HepG2 (cell line): ENCODE data around the gene GDF9. TPM values are rescaled to one million over a fixed set of nuclear protein-coding genes. Genes with fewer than 3 reads are reported as not detected.

Experiments
- ATAC-seq: fragments of 200-7000 bp; cut with Tn5 transposase; 3 replicates; pipeline ENCODE4 v1.9.1; 2020; ENCODE audit warnings: mild to moderate bottlenecking, moderate library complexity
- BruUV-seq: library from RNA; stranded (reverse); fragments of 400-500 nt; replicated peaks from 2 replicates; lab custom pipeline; 2021; lab: Mats Ljungman, UMichigan
- CTCF ChIA-PET: fragments of 300-600 bp; formaldehyde crosslinking; extraction: SDS; loops from one replicate; lab custom pipeline; 2021; ENCODE audit warnings: low total read pairs, inconsistent platforms, low intra/inter-chr PET ratio; lab: Yijun Ruan, JAX
- POLR2A ChIA-PET: fragments of 350-600 bp; sonication (Branson Sonifier 250); formaldehyde crosslinking; loops from one replicate; lab custom pipeline; 2020; ENCODE audit warnings: antibody characterized with exemption, inconsistent platforms; lab: Yijun Ruan, JAX
- DNase-seq: peaks from one replicate; pipeline ENCODE4 v3.0.0-alpha.2; 2015; ENCODE audit warnings: low spot score
- FAIRE-seq: peaks from 3 replicates; lab custom pipeline; 2011; peaks lifted over from hg19 to GRCh38; lab: Jason Lieb, UNC
- H2AFZ ChIP-seq: one replicate; pipeline ENCODE4 v1.6.1; 2011; ENCODE audit warnings: low read length, inconsistent platforms
- H3K27ac ChIP-seq: fragments of 300-600 bp; 3 replicates; pipeline ENCODE4 v1.8.0; 2011; ENCODE audit warnings: mixed run types, mild to moderate bottlenecking, mixed read lengths, low read length, inconsistent platforms; ENCODE audit not compliant: insufficient read depth; ENCODE audit errors: extremely low read length
- H3K27me3 ChIP-seq, 2 experiments: fragments of 200-600 bp in 1 of 2; 2 replicates in 1 of 2; 3 replicates in 1 of 2; pipeline versions ENCODE4 v1.6.0 to v1.8.0; 2011; ENCODE audit warnings: low read length in 2 of 2, mild to moderate bottlenecking in 2 of 2, moderate library complexity in 2 of 2, inconsistent platforms in 1 of 2; ENCODE audit not compliant: insufficient read depth in 2 of 2, control insufficient read depth in 1 of 2
- H3K36me3 ChIP-seq, 2 experiments: fragments of 200-600 bp in 1 of 2; replicated peaks in 1 of 2; 2 replicates in 1 of 2; 3 replicates in 1 of 2; pipeline versions ENCODE4 v1.5.1 to v1.8.0; 2011; ENCODE audit warnings: low read length in 2 of 2, inconsistent platforms in 1 of 2; ENCODE audit not compliant: insufficient read depth in 2 of 2, control insufficient read depth in 1 of 2
- H3K4me1 ChIP-seq: 2 replicates; pipeline ENCODE4 v1.5.1; 2012; ENCODE audit warnings: low read length, inconsistent platforms; ENCODE audit not compliant: insufficient read depth
- H3K4me2 ChIP-seq: 2 replicates; pipeline ENCODE4 v1.6.0; 2011; ENCODE audit warnings: low read depth, low read length, inconsistent platforms
- H3K4me3 ChIP-seq, 3 experiments: fragments of 200-600 bp in 1 of 3; sonication (generic), shearing (Covaris generic) in 1 of 3; replicated peaks in 1 of 3; 2 replicates each; pipeline ENCODE4 v1.5.1; 2011 to 2016; ENCODE audit warnings: low read length in 3 of 3, inconsistent platforms in 2 of 3, low read depth in 2 of 3, mild to moderate bottlenecking in 2 of 3, control low read depth in 1 of 3, mixed read lengths in 1 of 3; ENCODE audit not compliant: insufficient read depth in 1 of 3
- H3K79me2 ChIP-seq: one replicate; pipeline ENCODE4 v1.6.1; 2011; ENCODE audit warnings: low read length, inconsistent platforms; ENCODE audit not compliant: insufficient read depth
- H3K9ac ChIP-seq: 2 replicates; pipeline ENCODE4 v1.6.0; 2011; ENCODE audit warnings: mild to moderate bottlenecking, low read depth, low read length, inconsistent platforms; ENCODE audit not compliant: insufficient read depth
- H3K9me3 ChIP-seq: 2 replicates; pipeline ENCODE4 v1.5.1; 2012; ENCODE audit warnings: mild to moderate bottlenecking, low read length
- H4K20me1 ChIP-seq: 2 replicates; pipeline ENCODE4 v1.6.0; 2011; ENCODE audit warnings: inconsistent platforms, mild to moderate bottlenecking, low read length, moderate library complexity; ENCODE audit not compliant: insufficient read depth
- AGO1 ChIP-seq: fragments of 200-400 bp; formaldehyde crosslinking; IDR thresholded peaks from 2 replicates; pipeline ENCODE4 v1.6.1; 2017; ENCODE audit warnings: mild to moderate bottlenecking, low read depth, low read length, moderate library complexity; ENCODE audit not compliant: poor library complexity, severe bottlenecking
- BATF2 ChIP-seq: sonication (generic); formaldehyde crosslinking; IDR thresholded peaks from 2 replicates; pipeline ENCODE4 v1.8.0; 2022; ENCODE audit warnings: mild to moderate bottlenecking, missing genetic modification reagents, moderate library complexity
- ELF4 ChIP-seq: sonication (generic); formaldehyde crosslinking; IDR thresholded peaks from 2 replicates; pipeline ENCODE4 v1.5.0; 2020; ENCODE audit warnings: missing genetic modification reagents, mild to moderate bottlenecking, moderate library complexity, borderline replicate concordance
- KDM4B ChIP-seq: sonication (generic); formaldehyde crosslinking; IDR thresholded peaks from 2 replicates; pipeline ENCODE4 v1.4.0; 2020; ENCODE audit warnings: missing genetic modification reagents
- NAIF1 ChIP-seq: sonication (generic); formaldehyde crosslinking; IDR thresholded peaks from 2 replicates; pipeline ENCODE4 v1.5.0; 2020; ENCODE audit warnings: mild to moderate bottlenecking, missing genetic modification reagents, borderline replicate concordance
- PHF21A ChIP-seq: sonication (generic); formaldehyde crosslinking; IDR thresholded peaks from 2 replicates; pipeline ENCODE4 v1.5.0; 2020; ENCODE audit warnings: mild to moderate bottlenecking, missing genetic modification reagents
- ZNF724P ChIP-seq: sonication (generic); formaldehyde crosslinking; IDR thresholded peaks from 2 replicates; pipeline ENCODE4 v1.8.0; 2022; ENCODE audit warnings: missing genetic modification reagents, borderline replicate concordance
- ZNF781 ChIP-seq: sonication (generic); formaldehyde crosslinking; IDR thresholded peaks from 2 replicates; pipeline ENCODE4 v1.5.1; 2020; ENCODE audit warnings: borderline replicate concordance, mild to moderate bottlenecking, missing genetic modification reagents; ENCODE audit errors: not compliant biosample characterization
- WGBS: methylation state at CpG from one replicate; pipeline ENCODE4 v1.1.6; 2017; ENCODE audit warnings: low lambda C conversion rate; 5-methylcytosine and 5-hydroxymethylcytosine counted together
- in situ Hi-C: cut with HindIII; loops from 2 replicates; pipeline ENCODE4 v1.10.0; 2017; ENCODE audit warnings: low pct_unique_long_range_greater_than_20kb; ENCODE audit not compliant: extremely low pct_ligation_motif_present
- intact Hi-C: fragments of 100-400 bp; cut with micrococcal nuclease; formaldehyde crosslinking; loops from one replicate; pipeline ENCODE4 v1.10.0; 2022; ENCODE audit not compliant: unreplicated experiment
- polyA plus RNA-seq, 8 experiments: library from polyadenylated mRNA; depleted of rRNA in 3 of 8; stranded (reverse) in 7 of 8; unstranded in 1 of 8; fragments of >200 nt; fragmentation: Illumina TruSeq in 4 of 8; extraction: Trizol in 4 of 8; gene quantifications; 2 replicates each; pipeline versions ENCODE4 v1.2.1 to v1.2.3, GENCODE V29; 2011 to 2016; ENCODE audit warnings: low read depth in 4 of 8, missing spikeins in 1 of 8, mixed read lengths in 1 of 8; ENCODE audit not compliant: insufficient read depth in 1 of 8
- total RNA-seq, 5 experiments: library from RNA; depleted of rRNA; stranded (reverse); fragments of >200 nt; fragmentation: Illumina TruSeq; extraction: Trizol; gene quantifications; 2 replicates each; pipeline ENCODE4 v1.2.3, GENCODE V29; 2016; ENCODE audit warnings: low read depth in 1 of 5
- TF ChIP-seq, protein P1 (sequence below): fragments of 450-650 bp; IDR thresholded peaks from 2 replicates; pipeline ENCODE4 v1.6.1; 2017; ENCODE audit warnings: mild to moderate bottlenecking
- TF ChIP-seq, protein P2 (sequence below): sonication (generic); formaldehyde crosslinking; IDR thresholded peaks from 2 replicates; pipeline ENCODE4 v1.4.0; 2020; ENCODE audit warnings: missing genetic modification reagents
- TF ChIP-seq, protein P3 (sequence below): sonication (generic); formaldehyde crosslinking; IDR thresholded peaks from 2 replicates; pipeline ENCODE4 v1.4.0; 2020; ENCODE audit warnings: missing genetic modification reagents

GDF9 gene
- total and polyA plus RNA-seq, 2 of the 13 experiments (the other 11 are each of a cell fraction or from before 2014, with no cell fraction given): 0.33 to 0.38 TPM

DNA sequence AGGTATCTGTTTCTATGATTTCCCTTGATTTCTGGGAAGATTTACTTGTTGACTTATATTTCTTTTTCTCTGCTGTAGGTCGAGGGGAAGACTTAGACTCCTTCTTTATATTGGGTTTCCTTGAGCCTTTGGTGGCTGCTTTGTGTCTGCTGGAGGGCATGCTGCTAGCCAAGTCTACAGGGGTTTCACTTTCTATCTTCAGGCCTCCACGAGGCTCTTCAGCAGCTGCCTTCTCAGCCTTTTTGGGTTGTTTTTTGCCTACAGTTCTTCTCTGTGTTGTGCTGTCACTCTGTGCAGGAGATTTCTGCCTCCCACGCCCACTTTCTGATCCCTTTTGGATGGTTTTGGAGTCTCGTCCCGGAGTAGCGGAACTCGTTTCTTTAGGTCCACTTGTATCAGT, 30.4 kb upstream of the GDF9 start (continued):
- TF ChIP-seq, protein P1, sequence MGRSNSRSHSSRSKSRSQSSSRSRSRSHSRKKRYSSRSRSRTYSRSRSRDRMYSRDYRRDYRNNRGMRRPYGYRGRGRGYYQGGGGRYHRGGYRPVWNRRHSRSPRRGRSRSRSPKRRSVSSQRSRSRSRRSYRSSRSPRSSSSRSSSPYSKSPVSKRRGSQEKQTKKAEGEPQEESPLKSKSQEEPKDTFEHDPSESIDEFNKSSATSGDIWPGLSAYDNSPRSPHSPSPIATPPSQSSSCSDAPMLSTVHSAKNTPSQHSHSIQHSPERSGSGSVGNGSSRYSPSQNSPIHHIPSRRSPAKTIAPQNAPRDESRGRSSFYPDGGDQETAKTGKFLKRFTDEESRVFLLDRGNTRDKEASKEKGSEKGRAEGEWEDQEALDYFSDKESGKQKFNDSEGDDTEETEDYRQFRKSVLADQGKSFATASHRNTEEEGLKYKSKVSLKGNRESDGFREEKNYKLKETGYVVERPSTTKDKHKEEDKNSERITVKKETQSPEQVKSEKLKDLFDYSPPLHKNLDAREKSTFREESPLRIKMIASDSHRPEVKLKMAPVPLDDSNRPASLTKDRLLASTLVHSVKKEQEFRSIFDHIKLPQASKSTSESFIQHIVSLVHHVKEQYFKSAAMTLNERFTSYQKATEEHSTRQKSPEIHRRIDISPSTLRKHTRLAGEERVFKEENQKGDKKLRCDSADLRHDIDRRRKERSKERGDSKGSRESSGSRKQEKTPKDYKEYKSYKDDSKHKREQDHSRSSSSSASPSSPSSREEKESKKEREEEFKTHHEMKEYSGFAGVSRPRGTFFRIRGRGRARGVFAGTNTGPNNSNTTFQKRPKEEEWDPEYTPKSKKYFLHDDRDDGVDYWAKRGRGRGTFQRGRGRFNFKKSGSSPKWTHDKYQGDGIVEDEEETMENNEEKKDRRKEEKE: no peak
- no peak for TF ChIP-seq ELF4 (CRISPR knock-in tag)
- TF ChIP-seq AGO1: no peak
- no peak for TF ChIP-seq PHF21A (CRISPR knock-in tag)
- no peak for TF ChIP-seq ZNF724P (CRISPR knock-in tag)
- no peak for TF ChIP-seq KDM4B
- no peak for TF ChIP-seq NAIF1 (CRISPR knock-in tag)

- DNase-seq: no peak
- CTCF ChIA-PET: no interaction called here
- no peak for ATAC-seq
Measured at GRCh38 chr5:132895719-132896305, 29.5 kb upstream of the GDF9 start.

More at GRCh38 chr5:132895719-132896305, 29.5 kb upstream of the GDF9 start:
- H3K4me1 ChIP-seq: no peaks in the 10 kb centered on the region
- no peak for FAIRE-seq
- H4K20me1 ChIP-seq: no peaks in the 10 kb centered on the region
- POLR2A ChIA-PET: no interaction called here
- intact Hi-C loops (no loop called here), in situ Hi-C loops (no loop called here)
- no peaks in the 10 kb centered on the region for H3K27me3 ChIP-seq
- no peaks in the 10 kb centered on the region for H3K9me3 ChIP-seq
- WGBS: 100% methylated on average over 4 of the region's 4 CpGs
- H3K9ac ChIP-seq: no peak overlapping the region
- no peak overlapping the region for H3K4me3 ChIP-seq
- peaks cover 18 to 75% of the 10 kb centered on the region in 2 experiments for H3K36me3 ChIP-seq
- H3K4me2 ChIP-seq: no peak overlapping the region
- BruUV-seq: no TSS peak
- H2AFZ ChIP-seq: no peak overlapping the region
- no peak overlapping the region for H3K27ac ChIP-seq
- no peaks in the 10 kb centered on the region for H3K79me2 ChIP-seq
- TF ChIP-seq, protein P2, sequence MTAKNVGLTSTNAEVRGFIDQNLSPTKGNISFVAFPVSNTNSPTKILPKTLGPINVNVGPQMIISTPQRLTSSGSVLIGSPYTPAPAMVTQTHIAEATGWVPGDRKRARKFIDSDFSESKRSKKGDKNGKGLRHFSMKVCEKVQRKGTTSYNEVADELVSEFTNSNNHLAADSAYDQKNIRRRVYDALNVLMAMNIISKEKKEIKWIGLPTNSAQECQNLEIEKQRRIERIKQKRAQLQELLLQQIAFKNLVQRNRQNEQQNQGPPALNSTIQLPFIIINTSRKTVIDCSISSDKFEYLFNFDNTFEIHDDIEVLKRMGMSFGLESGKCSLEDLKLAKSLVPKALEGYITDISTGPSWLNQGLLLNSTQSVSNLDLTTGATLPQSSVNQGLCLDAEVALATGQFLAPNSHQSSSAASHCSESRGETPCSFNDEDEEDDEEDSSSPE: no peak
- TF ChIP-seq, protein P3, sequence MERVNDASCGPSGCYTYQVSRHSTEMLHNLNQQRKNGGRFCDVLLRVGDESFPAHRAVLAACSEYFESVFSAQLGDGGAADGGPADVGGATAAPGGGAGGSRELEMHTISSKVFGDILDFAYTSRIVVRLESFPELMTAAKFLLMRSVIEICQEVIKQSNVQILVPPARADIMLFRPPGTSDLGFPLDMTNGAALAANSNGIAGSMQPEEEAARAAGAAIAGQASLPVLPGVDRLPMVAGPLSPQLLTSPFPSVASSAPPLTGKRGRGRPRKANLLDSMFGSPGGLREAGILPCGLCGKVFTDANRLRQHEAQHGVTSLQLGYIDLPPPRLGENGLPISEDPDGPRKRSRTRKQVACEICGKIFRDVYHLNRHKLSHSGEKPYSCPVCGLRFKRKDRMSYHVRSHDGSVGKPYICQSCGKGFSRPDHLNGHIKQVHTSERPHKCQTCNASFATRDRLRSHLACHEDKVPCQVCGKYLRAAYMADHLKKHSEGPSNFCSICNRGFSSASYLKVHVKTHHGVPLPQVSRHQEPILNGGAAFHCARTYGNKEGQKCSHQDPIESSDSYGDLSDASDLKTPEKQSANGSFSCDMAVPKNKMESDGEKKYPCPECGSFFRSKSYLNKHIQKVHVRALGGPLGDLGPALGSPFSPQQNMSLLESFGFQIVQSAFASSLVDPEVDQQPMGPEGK: no peak
- no peak for TF ChIP-seq BATF2 (CRISPR knock-in tag)
- TF ChIP-seq ZNF781 (CRISPR knock-in tag): no peak
